ENCODE results near the gene NBPF3.
A peak's percentile ranks its signal among the peaks of the same experiment; 100 is the strongest.
"Not testable (repeated sequence)": the region's sequence is repeated elsewhere in the genome, so short reads cannot be mapped to it uniquely, and the experiment has no call there.

The NBPF3 gene

GRCh38 chr1:21439345-21439720, 604 bp upstream of the NBPF3 start:
- DNase-seq, result no peak

GRCh38 chr1:21440630-21441125, 741 bp downstream of the NBPF3 start:
- peak; percentile 26 for DNase-seq

- DNase-seq, result not testable (repeated sequence)
Measured at GRCh38 chr1:21446647-21447046, 6.7 kb downstream of the NBPF3 start.

DNA sequence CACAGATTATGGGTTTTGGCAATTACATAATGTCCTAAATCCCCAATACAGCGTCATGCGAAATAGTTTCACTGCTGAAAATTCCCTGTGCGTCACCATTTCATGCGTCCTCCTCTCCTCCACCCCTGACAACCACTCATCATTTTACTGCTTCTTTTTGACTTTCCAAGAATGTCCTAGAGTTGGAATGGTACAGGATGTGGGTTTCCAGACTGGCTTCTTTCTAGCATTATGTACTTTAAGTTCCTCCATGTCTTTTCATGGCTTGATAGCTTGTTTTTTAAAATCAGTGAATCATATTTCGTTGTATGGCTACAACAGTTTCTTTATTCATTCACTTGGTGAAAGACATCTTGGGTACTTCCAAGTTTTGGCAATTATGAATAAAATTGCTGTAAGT, 7.4 kb downstream of the NBPF3 start:
- no peak for DNase-seq

- DNase-seq, result no peak
Measured at GRCh38 chr1:21449906-21450305, 10.0 kb downstream of the NBPF3 start.

- DNase-seq, result no peak
Measured at GRCh38 chr1:21451212-21451611, 11.3 kb downstream of the NBPF3 start.

- DNase-seq, result no peak
Measured at GRCh38 chr1:21451981-21452411, 12.1 kb downstream of the NBPF3 start.

DNA sequence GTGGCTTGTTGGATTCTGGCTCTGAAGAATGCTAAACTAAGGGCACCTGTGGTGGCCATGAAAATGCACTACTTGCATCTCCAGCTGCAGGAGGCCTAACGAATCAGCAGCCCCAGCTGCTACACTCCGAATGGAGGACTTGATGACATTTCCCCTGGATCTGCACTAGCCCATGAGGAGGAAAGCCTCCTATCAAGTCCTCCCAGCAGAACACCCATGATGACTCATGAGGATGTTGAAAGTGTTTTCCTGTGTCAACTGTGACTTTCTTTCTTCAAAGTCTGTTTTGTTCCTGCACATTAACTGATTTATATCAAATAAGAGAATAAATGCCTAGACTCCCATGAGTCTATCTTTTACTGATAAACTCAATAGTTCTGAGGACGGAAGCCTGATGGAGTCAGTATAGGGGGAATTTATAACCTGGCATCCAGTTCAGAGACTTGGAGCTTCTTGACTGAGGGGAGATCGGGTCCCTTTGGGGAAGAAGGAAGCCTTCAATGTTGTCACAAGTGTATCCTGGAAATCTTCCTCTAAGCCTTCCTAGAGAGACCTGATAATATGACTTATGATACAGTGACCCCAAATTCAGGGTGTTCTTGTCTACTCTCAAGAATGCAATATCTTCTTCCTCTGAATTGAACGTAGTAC, 14.2 kb downstream of the NBPF3 start:
- DNase-seq, result not testable (repeated sequence)

- not testable (repeated sequence) for DNase-seq
Measured at GRCh38 chr1:21454904-21455303, 15.0 kb downstream of the NBPF3 start.

GRCh38 chr1:21457654-21458053, 17.7 kb downstream of the NBPF3 start:
- DNase-seq, result no peak

DNA sequence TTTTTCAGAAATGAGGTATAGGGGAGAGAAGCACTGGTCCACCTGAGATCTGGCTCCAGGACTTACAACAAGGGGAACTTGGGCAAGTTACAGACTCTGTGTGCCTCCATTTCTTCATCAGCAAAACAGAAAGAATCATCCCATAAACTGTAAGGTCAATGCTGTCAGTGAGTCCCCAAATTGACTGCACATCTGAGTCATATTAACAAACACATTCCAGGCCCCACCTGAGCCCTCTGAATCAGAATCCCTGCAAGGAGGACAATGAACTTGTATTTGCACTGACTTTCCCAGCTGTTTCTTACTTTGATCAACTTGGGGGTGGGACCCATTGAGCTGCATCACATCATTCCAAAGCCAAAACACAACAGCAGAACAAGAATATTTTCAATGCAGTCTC, 25.2 kb downstream of the NBPF3 start:
- DNase-seq, result not testable (repeated sequence)

DNA sequence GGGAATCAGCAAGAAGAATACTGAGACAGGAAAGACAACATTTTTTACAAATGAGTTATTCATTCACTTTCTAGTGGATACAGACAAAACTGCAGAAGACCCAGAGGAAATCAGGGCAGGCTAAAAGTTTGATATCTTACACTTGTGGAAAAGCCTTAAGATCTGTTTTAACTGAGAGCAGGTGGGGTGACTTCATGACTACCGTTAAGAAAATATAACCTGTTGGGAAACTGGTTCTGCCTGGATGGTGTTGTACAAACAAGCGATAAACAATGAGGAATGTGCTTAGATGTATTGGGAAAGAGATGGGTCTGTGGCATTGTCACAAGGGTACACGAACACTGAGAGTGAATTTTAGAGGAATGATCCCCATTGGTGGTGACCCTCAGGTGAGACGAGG, 28.0 kb downstream of the NBPF3 start:
- not testable (repeated sequence) for DNase-seq

DNA sequence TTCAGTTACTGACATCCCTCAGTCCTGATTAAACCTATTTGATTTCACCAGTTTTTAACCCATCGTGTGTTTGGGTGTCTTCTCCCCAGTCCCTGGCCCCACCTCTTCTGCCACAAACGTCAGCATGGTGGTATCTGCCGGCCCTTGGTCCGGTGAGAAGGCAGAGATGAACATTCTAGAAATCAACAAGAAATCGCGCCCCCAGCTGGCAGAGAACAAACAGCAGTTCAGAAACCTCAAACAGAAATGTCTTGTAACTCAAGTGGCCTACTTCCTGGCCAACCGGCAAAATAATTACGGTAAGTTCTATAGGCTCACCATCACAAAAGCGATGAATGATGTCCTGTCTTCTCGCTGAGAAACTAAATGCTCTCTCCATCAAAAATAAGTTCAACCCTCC, 28.7 kb downstream of the NBPF3 start:
- DNase-seq, result no peak

- DNase-seq, result no peak
Measured at GRCh38 chr1:21469581-21469980, 29.6 kb downstream of the NBPF3 start.

GRCh38 chr1:21472861-21473260, 32.9 kb downstream of the NBPF3 start:
- no peak for DNase-seq

GRCh38 chr1:21478356-21478755, 38.4 kb downstream of the NBPF3 start:
- DNase-seq, result no peak

DNA sequence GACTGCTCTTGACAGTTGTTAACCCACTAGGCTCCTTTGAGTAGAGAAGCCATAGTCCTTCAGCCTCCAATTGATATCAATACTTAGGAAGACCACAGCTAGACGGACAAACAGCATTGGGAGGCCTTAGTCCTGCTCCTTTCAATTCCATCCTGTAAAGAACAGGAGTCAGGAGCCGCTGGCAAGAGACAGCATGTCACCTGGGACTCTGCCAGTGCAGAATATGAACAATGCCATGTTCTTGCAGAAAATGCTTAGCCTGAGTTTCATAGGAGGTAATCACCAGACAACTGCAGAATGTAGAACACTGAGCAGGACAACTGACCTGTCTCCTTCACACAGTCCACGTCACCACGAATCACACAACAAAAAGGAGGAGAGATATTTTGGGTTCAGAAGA, 43.9 kb downstream of the NBPF3 start:
- not testable (repeated sequence) for DNase-seq

DNA sequence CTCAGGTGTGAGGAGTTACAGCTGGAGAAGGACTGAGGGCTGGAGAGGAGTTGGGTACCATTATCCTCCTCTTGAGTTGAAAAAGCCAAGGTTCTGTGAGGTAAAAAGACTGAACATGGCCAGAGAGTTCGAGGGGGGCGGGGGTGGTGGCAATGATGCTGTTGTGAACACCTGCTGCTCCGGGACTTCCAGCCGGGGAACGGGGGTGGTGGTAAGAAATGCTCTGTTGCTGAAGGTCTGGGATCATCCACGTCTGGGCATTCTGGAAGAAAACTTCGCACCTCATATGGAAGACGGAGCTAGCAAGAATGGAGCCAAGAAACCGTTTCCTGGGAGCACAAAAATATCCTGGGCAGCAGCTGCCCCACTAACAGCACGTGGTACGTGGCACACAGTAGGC, 49.2 kb downstream of the NBPF3 start:
- no peak for DNase-seq

- DNase-seq, result no peak
Measured at GRCh38 chr1:21490774-21491487, 51.0 kb downstream of the NBPF3 start.

DNA sequence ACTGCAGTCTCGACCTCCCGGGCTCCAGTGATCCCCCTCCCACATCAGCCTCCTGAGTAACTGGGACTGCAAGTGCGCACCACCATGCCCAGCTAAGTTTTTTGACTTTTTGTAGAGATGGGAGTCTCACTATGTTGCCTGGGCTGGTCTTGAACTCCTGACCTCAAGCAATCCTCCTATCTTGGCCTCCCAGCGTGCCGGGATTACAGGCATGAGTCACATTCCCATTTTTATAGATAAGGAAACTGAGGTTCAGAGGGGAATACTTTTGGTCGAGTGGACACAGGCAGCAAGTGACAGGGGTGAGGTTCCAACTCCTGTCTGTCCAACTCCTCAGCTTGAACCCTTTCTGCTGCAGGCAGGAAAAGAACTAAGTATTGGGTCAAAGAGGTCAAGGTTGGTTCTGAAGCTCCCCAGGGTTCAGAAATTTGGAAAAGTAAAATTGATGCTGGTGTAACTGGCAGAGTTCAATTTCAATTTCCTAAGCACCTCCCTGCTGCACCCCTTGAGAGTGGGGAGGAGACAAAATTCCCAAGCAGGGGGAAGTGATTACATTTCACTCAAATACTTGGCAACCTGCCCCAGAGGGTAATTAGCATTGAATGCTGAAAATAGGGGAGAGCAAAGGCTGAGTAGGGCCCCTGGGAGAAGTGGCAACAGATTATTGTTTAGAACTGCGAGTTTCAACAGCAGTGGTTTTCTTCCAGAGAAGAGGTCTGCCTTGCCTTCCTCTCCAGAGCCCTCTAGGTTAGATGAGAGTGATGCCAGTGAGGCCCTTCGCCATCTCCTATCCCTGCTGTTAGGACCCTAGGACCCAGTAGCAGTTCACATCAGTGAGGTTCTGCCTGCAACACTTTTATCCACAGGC, 51.8 kb downstream of the NBPF3 start:
- no peak for DNase-seq

GRCh38 chr1:21492356-21492625, 52.4 kb downstream of the NBPF3 start:
- DNase-seq, result no peak

- no peak for DNase-seq
Measured at GRCh38 chr1:21494196-21494595, 54.3 kb downstream of the NBPF3 start.

- no peak for DNase-seq
Measured at GRCh38 chr1:21495225-21495820, 55.4 kb downstream of the NBPF3 start.

Data from CD4-positive, alpha-beta T cell treated with Interleukin-4 for 4 hours (primary cell).